ENCODE results near the gene RAC2. TPM values are rescaled to one million over a fixed set of nuclear protein-coding genes. Genes with fewer than 3 reads are reported as not detected.
"Not testable (repeated sequence)": the region's sequence is repeated elsewhere in the genome, so short reads cannot be mapped to it uniquely, and the experiment has no call there.

The RAC2 gene
- total RNA-seq, 1 donor from 2014 or later: not detected

DNA sequence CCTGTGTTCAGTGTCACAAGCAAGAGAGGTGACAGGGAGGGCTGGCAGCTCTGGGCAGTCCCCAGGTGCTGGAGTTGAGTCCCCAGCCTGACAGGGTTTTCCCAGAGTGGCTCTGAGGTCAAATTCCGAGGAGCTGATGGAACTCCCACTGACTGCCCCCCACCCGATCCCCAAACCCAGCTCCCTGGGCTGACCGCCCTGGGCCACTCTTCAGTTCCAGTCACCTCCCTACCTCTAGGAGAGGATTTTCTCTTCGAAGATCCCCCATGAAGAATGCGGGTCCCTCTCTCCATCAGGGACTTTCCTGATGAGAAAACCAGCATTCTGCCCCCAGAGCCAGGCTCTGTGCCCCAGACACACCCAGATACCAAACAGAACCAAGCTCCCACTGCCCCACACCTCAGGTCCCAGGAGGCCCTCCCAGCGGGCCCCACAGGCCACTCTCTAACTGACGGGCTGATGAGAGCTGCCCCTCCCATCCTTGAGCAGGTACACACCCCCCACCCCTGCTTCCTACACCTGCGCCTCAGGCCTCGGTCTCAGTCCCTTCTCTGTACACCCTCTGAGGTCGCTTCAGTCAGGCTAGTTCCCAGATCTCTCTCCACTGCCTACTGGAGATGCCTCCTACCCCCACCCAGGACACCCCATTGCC is 12.1 kb upstream of the RAC2 start:
- no peak for DNase-seq (ENCODE audit: low read depth)

DNA sequence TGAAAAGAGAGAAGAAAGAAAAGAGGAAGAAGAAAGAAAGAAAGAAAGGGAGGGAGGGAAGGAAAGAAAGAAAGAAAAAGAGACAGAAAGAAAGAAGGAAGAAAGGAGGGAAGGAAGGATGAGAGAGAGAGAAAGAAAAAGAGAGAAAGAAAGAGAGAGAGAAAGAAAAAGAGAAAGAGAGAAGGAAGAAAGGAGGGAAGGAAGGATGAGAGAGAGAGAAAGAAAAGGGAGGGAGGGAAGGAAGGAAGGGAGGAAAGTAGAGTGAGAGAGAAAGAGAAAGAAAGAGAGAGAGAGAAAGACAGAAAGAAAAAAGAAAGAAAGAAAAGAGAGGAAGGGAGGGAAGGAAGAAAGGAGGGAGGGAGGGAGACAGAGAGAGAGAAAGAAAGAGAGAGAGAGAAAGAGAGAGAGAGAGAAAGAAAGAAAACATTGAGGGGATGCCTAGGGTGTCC is 11.5 kb upstream of the RAC2 start:
- DNase-seq (ENCODE audit: low read depth): no peak

DNA sequence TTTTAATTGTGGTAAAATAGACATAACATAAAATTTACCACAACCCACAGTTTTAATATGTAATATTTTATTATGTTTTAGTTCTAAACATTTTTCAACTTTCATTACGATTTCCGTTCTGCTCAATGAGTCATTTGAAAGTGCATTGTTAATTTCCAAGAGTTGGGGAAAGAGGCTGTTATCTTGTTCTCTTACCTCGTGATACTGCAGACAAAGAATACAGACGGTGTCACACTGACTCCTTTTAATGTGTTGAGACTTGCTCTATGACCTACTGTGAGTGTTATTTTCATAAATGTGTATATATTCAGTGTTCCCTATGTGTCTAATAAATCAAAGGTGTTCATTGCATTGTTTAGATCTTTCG is 10.8 kb upstream of the RAC2 start:
- no peak for DNase-seq (ENCODE audit: low read depth)

GRCh38 chr22:37254209-37254866 is 10.3 kb upstream of the RAC2 start:
- peak; percentile 36 for DNase-seq (ENCODE audit: low read depth)

GRCh38 chr22:37253126-37253660 is 9.1 kb upstream of the RAC2 start:
- no peak for DNase-seq (ENCODE audit: low read depth)

GRCh38 chr22:37251836-37252235 is 7.8 kb upstream of the RAC2 start:
- DNase-seq (ENCODE audit: low read depth): not testable (repeated sequence)

DNA sequence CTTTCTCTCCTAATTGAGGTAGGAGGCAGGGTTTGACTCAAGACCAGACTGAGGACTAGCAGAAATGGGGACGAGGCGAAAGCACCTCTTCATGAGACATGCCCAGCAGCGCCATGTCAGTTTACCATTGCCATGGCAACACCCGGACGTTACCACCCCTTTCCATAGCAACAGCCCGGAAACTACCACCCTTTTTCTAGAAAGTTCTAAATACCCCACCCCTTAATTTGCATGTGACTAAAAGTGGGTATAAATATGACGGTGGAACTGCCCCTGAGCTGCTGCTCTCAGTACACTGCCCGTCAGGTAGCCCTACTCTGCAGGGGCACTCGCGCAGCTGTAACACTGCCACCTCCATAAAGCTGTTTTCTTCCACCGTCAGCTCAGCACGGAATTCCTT is 5.9 kb upstream of the RAC2 start:
- no peak for DNase-seq (ENCODE audit: low read depth)

- peak; percentile 37 for DNase-seq (ENCODE audit: low read depth)
These were observed 4.2 kb upstream of the RAC2 start for GRCh38 chr22:37248251-37248650.

- DNase-seq (ENCODE audit: low read depth): no peak
These were observed 1.7 kb upstream of the RAC2 start for GRCh38 chr22:37245740-37246139.

GRCh38 chr22:37244922-37245722 is 1.1 kb upstream of the RAC2 start:
- no peak for DNase-seq (ENCODE audit: low read depth)

GRCh38 chr22:37243402-37244113 is 511 bp downstream of the RAC2 start:
- DNase-seq (ENCODE audit: low read depth): no peak

GRCh38 chr22:37242395-37242918 is 1.6 kb downstream of the RAC2 start:
- DNase-seq (ENCODE audit: low read depth): no peak

- DNase-seq (ENCODE audit: low read depth): no peak
These were observed 2.5 kb downstream of the RAC2 start for GRCh38 chr22:37241351-37242142.

GRCh38 chr22:37240941-37241320 is 3.1 kb downstream of the RAC2 start:
- DNase-seq (ENCODE audit: low read depth): no peak

DNA sequence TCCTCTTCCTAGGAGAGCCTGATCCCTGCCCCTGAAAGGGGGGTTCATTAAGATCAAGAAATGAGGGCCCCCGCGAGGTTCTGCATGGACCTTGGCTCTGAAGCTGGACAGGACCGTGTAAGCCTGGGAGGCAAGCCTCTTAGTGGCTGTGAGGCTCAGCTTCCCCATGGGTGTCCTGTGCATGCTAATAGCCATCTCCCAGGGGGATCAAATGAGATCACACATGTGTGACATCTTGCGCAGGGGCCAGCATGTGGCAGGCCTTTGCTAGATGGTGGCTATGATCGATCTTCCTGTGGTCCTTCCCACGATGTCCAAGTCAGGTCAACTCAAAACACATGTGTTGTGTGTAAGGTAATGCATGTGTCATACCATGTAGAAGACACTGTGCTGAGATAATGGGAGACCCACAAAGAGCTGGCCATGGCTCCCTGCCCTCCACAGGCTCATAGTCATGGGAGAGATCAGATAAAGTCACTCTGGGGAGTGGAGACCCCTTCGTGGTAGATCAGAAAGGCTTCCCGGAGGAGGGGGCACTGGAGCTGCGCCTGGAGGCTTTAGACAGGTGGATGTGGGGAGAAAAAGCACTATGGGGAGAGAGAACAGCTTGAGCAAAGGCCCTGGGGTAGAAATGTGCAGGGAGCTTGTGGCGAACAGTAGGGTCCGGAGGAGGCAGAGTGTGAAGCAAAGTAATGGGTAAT is 3.7 kb downstream of the RAC2 start:
- DNase-seq (ENCODE audit: low read depth): no peak

DNA sequence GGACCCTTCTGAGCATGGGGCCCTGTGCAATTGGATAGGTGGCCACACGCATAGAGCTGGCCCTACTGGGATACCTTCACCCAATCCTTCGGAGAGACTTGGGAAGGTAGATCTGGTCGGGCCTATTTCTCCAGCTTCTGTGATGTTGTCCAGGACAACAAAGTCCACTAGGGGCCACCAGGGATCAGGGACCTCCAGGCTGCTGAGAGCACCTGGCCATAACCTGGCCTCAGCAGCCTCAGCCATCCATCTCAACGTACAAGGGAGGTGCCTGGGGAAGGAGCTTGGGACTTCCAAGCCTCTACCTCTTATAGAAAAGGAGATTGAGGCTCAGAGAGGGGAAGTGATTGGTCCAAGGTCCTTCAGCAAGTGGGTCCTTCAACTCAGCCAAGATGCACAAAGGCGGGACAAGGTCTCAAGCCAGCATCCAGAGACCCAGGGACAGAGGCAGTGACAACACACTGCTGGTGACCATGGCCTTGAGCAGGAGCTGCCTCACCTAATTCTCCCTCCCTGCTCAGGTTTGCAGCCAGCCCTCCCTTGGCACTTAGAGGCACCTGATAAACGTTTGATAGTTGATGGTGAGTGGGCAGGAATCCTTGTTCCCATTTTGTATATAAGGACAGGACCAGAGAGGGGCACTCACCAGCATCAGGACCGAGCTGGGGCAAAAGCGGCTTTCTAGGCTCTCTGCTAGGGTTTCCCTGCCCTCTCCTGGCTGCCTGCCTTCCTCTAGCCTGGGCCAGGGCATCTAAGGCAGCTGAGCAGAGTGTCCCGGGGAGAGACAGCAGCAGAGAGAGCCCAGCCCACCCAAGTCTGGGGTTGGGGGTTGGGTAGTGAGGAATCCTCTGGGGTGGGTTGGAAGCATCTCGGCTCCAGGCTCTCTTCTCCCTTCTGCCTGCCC is 4.5 kb downstream of the RAC2 start:
- no peak for DNase-seq (ENCODE audit: low read depth)

DNA sequence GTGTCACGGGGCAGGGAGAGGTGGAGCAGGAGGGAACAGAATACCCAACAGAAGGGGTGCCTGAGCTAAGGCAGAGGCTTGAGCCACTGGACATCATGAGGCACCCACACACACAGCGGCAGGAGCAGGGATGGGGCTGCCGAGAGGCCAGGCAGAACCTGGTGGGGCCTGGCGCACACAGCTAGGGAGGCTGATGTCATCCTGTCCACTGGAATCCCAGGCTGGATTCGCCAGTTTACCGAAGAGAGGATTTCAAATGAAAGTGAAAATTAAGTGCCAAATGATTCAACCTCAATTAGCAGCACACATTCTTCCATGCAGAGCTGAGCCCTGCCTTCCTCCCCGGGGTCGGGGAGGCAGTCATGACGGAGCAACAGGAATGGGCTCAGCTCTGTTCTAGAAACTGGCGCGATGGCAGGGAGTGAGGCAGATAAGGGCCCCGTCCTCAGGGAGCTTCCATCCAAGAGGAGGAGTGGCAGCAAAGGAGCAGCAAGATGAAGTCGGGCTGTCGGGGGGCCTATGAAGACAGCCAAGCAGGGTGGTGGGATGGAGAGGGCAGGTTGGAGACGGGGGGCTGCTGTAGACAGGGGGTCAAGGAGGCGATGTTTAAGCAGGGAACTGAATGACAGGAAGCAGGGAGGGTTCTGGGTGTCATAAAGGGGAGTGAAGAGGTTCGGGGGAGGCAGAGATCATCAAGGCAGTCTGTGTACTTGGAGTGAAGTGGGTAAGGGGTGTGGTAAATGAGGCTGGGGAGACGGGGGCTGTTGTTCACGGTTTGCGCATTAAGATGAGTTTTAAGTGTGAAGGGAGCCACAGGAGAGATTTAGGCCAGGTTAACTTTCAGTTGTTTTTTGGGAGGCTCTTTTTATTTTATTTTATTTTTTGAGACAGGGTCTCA is 6.4 kb downstream of the RAC2 start:
- no peak for DNase-seq (ENCODE audit: low read depth)

Measured in myocyte (in vitro differentiated cells).